ENCODE measurements around the gene POU1F1.

Gene POU1F1

GRCh38 chr3:87228316-87228715 lies 48.1 kb downstream of the POU1F1 start:
- Histone ChIP-seq H3K27me3 (ENCODE audit: insufficient read depth, poor library complexity, severe bottlenecking) (no peaks in the 10 kb centered on the region), H3K9me3 (ENCODE audit: severe bottlenecking) (no peaks in the 10 kb centered on the region), H3K27ac (ENCODE audit: poor library complexity, severe bottlenecking) (peak overlapping the region; percentile 84), H3K4me1 (ENCODE audit: insufficient read depth, poor library complexity, severe bottlenecking) (peaks cover 8% of the 10 kb centered on the region), H3K4me3 (ENCODE audit: severe bottlenecking) (peak overlapping the region; percentile 89), H3K36me3 (ENCODE audit: low read depth) (peaks cover 22% of the 10 kb centered on the region)
- no peak for DNase-seq (ENCODE audit: low spot score)
- peak; percentile 63 for ATAC-seq (ENCODE audit: low read depth)
- no peak for TF ChIP-seq CTCF (IDR thresholded peaks at IDR 0.05; ENCODE audit: poor library complexity, severe bottlenecking)

GRCh38 chr3:87227835-87228144 lies 48.6 kb downstream of the POU1F1 start:
- Histone ChIP-seq H3K4me1 (ENCODE audit: insufficient read depth, poor library complexity, severe bottlenecking) (peaks cover 7% of the 10 kb centered on the region), H3K27me3 (ENCODE audit: insufficient read depth, poor library complexity, severe bottlenecking) (no peaks in the 10 kb centered on the region), H3K4me3 (ENCODE audit: severe bottlenecking) (peak overlapping the region; percentile 89), H3K27ac (ENCODE audit: poor library complexity, severe bottlenecking) (peak overlapping the region; percentile 84), H3K9me3 (ENCODE audit: severe bottlenecking) (no peaks in the 10 kb centered on the region), H3K36me3 (ENCODE audit: low read depth) (peaks cover 21% of the 10 kb centered on the region)
- DNase-seq (ENCODE audit: low spot score) = no peak
- no peak for TF ChIP-seq CTCF (IDR thresholded peaks at IDR 0.05; ENCODE audit: poor library complexity, severe bottlenecking)
- ATAC-seq (ENCODE audit: low read depth) = peak; percentile 2; the same call in 1 of the 3 replicates

- TF ChIP-seq CTCF (IDR thresholded peaks at IDR 0.05; ENCODE audit: poor library complexity, severe bottlenecking) = no peak
- H3K27ac ChIP-seq (ENCODE audit: poor library complexity, severe bottlenecking) = peak within 1 kb of the TSS; percentile 84
- H3K27me3 ChIP-seq (ENCODE audit: insufficient read depth, poor library complexity, severe bottlenecking) = no peaks in the 10 kb centered on the region
- peak within 1 kb of the TSS; percentile 89 for H3K4me3 ChIP-seq (ENCODE audit: severe bottlenecking)
- peaks cover 5% of the 10 kb centered on the region for H3K4me1 ChIP-seq (ENCODE audit: insufficient read depth, poor library complexity, severe bottlenecking)
- ATAC-seq (ENCODE audit: low read depth) (peak; percentile 87), DNase-seq (ENCODE audit: low spot score) (peak; percentile 85)
- H3K36me3 ChIP-seq (ENCODE audit: low read depth) = peaks cover 16% of the 10 kb centered on the region; the same call in 1 of the 2 replicates
- H3K9me3 ChIP-seq (ENCODE audit: severe bottlenecking) = no peaks in the 10 kb centered on the region
Measured at GRCh38 chr3:87227104-87227834, 49.1 kb downstream of the POU1F1 start, which contains the start of gene CHMP2B. Gene CHMP2B, plus strand, starts transcription at chr3:87227309. Its CDS starts 214 bp downstream, at chr3:87227523.

DNA sequence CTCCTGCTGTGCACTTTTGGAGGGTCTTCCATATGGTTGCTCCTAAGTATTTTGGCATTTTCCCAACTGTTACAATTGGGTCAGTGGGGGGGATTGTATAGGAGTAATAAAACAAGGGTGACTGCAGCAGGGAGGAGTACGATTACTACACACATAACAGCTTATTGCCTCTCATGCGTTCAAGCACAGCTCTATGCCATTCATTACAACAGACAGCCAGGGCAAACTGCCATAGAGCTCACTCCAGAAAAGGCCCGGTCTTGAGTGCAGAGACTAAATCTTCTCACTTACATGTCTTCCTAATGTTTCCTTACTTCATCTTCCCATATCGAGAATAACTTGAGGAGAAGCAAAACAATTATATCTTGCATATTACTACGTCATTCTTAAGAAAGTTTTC lies 50.7 kb downstream of the POU1F1 start:
- no peaks in the 10 kb centered on the region for H3K9me3 ChIP-seq (ENCODE audit: severe bottlenecking)
- H3K4me3 ChIP-seq (ENCODE audit: severe bottlenecking) = no peak overlapping the region
- H3K4me1 ChIP-seq (ENCODE audit: insufficient read depth, poor library complexity, severe bottlenecking) = peaks cover 5% of the 10 kb centered on the region
- ATAC-seq (ENCODE audit: low read depth) (no peak), DNase-seq (ENCODE audit: low spot score) (no peak)
- H3K27ac ChIP-seq (ENCODE audit: poor library complexity, severe bottlenecking) = no peak overlapping the region
- H3K27me3 ChIP-seq (ENCODE audit: insufficient read depth, poor library complexity, severe bottlenecking) = no peaks in the 10 kb centered on the region
- no peak for TF ChIP-seq CTCF (IDR thresholded peaks at IDR 0.05; ENCODE audit: poor library complexity, severe bottlenecking)
- H3K36me3 ChIP-seq (ENCODE audit: low read depth) = peaks cover 8% of the 10 kb centered on the region; the same call in 1 of the 2 replicates

GRCh38 chr3:87219611-87220010 lies 56.8 kb downstream of the POU1F1 start:
- Histone ChIP-seq H3K4me1 (ENCODE audit: insufficient read depth, poor library complexity, severe bottlenecking) (no peaks in the 10 kb centered on the region), H3K27ac (ENCODE audit: poor library complexity, severe bottlenecking) (no peak overlapping the region), H3K4me3 (ENCODE audit: severe bottlenecking) (no peak overlapping the region), H3K36me3 (ENCODE audit: low read depth) (no peaks in the 10 kb centered on the region), H3K9me3 (ENCODE audit: severe bottlenecking) (no peaks in the 10 kb centered on the region), H3K27me3 (ENCODE audit: insufficient read depth, poor library complexity, severe bottlenecking) (no peaks in the 10 kb centered on the region)
- DNase-seq (ENCODE audit: low spot score) (no peak), ATAC-seq (ENCODE audit: low read depth) (no peak)
- no peak for TF ChIP-seq CTCF (IDR thresholded peaks at IDR 0.05; ENCODE audit: poor library complexity, severe bottlenecking)

Data from RWPE2 (cell line).